HG03066 (cell line): ENCODE results near the gene OTX1.

Experiments used
- ATAC-seq: cut with Tn5 transposase; IDR thresholded peaks from one replicate; pipeline ENCODE4 v1.9.1; 2021; ENCODE audit warnings: low read depth; ENCODE audit not compliant: unreplicated experiment

The OTX1 gene

DNA sequence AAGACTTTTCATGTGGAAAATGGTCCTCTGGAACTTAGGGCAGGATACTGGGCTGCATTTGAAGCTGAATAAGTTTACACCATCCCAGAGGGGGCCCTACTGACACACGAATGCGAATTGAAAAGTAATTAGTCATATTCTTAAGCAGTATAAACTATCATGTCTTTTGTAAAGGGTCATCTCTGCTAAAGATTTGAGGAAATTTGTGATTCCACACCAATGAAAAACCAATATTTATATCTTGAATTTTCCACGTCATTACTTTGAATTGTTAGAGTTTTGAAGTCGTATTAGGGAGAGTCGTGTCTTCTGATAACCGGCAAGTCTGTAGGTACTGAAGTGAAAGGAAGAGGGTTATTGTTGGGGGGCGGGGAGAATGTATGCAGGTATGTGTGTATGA is 4.1 kb upstream of the OTX1 start:
- no peak for ATAC-seq

DNA sequence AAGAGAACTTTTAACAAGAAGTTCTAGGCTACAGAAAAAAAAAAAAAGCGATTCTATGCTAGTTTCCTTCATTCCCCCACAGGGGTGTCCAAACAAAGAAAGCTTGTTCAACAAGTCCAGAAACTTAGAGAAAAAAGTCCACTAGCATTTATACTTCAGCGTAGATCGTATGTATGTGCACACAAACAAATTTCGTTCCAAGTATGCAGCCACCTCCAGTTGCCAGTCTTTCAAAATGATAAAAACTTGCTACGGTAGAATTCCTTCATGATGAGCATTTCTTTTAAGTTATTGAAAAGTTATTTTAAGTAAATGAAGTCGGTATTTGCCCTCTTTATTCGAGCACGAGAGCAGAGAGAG is 3.7 kb upstream of the OTX1 start:
- ATAC-seq, result no peak

DNA sequence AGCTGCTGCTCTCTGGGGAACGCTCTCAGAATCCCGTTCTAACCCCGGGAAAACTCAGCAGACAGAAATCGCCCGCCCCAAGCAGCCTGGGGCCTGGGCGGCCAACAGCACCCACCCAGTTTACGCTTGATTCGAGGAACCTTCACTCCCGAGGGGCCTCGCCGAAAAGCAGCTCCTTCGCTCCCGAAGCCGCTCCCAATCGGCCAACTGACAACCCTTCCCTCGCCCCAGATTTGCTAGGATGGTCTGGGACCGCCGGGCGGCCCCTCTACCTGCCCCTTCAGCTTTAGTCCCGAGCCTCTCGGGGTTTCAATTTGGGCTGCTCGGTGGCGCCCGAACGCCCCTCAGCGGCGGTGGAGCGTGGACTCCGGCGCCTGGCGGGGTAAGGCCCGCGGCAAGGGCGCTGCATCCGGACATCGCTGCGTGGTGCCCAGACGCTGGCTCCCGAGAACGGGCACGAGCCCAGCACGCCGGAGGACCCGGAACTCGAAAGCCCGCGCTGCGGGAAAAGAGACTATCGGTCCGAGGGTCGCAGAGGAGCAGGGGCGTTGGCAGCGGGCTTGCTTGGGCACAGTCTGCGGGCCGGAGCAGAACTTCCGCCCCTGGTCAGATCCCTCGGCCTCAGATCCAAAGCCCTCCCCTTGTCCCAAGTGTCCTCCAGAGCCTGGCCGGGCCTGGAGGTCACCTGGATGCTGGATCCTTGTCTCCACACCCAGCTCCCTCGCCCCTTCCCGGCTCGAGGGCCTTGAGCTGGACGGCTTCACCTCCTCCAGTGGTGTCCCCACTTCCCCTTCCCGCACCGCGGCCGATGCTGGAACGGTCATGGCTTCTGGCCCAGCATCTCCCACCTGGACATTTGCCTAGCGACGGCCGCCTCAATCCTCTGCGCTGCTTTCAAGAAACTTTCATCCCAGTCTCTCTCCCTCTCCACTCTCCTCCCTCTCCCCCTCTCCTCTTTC is 3.0 kb upstream of the OTX1 start:
- no peak for ATAC-seq

DNA sequence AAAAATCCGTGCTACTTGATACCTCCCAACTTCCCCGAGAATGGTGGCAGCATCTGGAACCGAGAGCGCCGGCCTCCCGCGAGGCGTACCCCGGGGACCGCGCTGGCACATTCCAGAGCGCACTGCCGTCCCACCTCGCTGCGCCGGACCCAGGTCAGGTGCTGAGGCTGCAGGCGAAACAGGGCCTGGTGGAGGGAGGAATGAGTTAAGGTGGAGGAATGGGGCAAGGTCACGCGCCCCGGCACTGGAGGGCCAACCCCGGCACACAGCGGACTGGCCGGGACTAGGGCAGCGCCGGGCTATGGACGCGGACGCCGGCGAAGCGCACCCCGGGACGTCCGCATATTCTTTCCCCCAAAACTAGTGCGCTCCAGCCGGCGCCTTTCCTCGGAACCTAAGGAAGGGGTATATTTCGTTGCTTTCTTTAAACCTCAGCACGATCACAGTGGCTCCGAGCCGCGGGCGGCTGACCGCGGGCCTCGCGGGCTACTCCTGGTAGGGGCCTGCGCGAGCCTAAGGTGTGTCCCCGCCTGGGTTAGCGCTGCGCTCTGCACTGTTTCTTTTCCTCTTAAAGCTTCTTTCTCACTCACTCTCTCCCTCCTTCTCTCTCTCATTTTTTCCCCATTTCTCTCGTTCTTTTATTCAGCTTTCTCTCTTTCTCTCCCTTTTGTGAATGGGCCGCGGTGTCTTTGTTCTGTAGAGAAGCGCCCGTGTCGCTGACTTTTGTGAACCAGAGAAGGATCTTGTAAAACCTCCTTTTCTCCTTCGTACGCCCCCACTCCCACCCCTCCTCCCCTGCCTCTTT is 2.1 kb upstream of the OTX1 start:
- no peak for ATAC-seq

DNA sequence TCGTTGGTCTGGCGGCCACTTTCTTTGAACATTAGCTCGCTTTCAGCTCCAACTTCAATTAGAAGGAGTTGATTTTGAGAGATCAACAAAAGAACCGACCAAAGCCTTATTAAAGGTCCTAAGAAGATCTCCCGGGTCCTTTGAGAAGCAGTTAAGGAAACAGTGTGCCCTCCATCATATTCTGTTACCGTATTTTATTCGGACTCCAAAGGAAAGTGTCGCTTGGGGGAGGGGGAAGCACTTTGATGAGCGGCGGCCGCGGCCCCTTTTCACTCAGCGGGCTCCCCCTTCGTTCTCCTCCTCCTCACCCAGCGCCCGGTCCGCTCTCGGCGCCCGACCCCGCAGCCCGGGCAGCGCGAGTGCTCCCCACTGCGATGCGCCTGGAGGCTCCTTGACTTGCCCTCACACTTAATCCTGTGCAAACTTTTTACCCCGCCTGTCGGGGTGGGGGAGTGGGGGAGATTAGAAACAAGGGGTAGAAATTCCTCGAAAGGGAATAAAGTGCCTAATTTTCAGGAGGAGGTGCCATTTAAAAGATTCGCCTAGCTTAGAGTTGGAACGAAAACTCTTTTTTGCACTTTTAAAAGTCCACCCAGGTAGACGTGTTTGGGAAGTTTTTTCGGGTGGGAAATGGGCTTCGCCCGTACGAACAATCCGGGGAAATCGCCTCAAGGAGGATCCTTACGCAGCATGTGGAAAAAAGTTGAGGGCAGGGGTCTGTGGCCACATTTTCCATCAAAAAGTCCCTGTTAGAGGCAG is 1.2 kb upstream of the OTX1 start:
- no peak for ATAC-seq

DNA sequence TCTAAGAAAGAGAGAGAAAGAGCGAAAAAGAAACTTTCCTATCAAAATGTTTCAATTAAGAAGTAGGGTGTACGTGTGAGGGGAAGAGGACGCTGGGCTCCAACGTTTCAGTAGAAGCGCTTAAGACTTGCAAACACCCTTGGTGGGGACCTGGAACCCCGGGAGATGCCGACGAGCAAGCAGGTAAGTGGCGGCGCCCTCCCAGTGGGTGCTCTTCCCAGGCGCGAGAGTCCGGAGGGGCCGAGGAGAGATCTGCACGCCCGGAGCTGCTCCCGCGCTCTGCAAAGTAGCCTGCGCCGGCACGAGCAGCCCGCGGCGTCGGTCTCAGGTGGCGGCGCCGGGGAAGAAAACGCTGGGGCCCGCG is 678 bp upstream of the OTX1 start:
- no peak for ATAC-seq

DNA sequence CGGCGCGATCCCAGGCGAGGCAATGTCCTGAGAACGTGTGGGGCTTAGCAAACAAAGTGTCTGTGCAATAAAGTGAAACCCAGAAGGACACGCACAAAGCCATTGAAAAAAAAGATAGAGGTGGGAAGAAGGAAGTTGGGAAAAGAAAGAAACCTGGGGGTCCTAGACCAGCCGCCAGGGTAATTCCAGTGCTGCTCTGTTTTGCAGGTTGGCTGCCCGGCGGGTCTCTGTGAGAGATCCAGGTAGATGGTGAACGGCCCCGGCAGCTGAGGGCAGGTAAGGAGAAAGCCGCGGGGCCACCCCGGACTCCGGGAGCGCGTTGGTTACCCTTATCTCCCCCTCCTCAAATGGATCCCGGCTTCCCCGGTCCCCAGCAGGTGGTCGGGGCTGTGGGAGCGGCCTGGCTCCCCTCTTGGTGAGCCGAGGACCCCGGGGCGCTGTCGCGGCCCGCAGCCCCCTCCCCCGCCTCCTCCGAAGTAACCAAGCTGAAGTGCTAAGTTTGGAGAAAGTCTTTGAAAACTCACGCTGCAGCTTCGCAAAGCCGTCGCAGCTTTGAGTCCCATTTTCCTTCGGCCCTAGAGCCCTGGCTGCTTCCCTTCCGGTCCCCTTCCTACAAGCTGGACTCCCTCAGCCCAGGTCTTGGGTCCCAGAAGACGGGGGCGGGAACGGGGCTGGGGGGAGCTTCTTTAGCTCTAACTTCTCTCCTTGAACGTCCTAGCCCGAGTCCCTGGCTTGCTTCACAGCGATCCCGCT is 588 bp downstream of the OTX1 start:
- ATAC-seq, result no peak

DNA sequence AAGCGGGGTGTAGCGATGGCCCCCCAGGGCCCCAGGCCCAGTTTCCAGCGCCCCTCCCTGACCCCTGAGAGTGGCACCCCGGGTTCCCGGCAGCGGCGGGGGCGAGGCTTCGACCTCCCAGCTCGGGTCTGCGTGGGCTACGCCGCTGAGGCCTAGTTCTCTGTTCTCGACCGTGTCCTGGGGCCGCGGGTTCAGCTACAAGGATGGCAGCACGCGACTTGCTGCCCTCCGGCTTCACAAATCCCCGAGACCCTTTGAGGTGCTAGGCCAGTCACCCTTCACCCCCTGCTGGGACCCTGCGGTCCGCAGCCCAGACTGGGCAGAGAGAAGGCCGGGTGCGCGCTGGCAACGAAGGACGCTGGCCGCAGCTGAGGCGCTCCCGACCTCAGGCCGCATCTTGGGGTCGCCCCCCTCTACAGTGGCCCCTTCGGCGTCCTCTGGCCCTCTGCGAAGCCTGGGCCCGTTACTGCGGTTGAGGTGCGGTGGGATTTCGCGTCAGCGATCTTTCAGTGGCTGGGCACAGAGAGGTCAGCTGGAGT is 1.2 kb downstream of the OTX1 start:
- ATAC-seq, result no peak

DNA sequence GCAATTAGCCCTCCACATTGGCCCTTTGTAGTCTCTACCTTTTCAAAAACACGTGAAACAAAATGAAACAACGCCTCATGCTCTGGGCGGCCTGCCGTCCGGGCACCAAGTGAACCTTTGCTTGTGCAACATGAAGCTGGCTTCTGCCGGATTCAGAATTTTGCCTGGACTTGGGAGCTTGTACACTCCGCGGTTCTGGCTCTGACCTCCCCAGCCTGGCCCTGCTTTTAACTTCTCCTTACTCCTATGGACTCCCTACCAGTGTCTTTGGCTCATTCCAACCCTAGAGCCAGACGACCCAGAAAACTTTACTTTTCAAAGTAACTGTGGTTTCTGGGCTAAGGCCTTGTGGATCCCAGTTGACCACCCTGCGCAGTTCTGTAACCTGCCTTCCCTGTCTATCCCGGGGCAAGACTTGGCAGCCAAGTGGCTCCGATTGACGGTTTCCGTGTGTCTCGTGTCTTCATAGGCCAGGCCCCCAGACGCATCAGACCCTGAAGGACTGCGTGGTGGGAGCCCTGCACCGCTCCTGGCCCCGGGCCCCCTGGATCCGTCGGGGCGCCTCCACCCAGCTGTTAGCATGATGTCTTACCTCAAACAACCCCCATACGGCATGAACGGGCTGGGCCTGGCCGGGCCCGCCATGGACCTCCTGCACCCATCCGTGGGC is 1.9 kb downstream of the OTX1 start:
- ATAC-seq, result no peak

DNA sequence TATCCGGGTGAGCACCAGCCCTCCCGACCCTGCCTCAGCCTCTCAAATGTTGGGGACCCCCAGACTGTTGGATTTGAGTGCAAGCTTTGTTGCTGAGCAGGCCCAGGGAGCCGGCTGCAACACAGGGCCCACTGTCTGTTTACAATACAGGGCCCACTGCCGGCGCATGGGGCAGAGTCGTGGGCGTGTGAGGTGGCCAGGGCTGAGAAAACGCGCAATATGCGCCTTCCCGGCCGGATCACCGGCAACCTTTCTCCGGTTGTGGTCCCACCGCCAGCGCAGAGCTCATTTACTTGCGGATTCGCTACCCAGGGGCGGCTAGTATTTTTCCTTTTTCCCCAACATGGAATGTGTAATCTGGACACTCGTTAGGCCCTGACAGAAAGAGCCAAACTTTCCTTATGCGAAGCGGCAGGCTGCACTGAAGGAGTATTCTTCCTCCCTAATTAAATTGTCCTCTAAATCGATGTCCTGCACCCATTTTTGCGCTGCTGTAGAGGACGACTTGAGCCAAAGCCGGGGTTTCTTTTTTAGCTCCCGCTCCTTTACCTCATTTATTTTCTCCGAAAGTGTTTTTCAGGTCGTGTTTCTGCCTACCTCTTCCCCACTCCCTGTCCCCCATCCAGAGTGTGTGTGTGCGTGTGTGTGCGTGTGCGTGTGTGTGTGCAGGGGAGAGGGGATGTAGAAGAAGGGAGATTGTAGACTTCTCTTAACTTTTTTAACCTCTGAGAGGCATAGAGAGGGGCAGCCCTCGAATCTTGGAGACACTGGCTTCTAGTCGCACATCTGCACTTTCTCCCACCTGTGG is 2.7 kb downstream of the OTX1 start:
- no peak for ATAC-seq

DNA sequence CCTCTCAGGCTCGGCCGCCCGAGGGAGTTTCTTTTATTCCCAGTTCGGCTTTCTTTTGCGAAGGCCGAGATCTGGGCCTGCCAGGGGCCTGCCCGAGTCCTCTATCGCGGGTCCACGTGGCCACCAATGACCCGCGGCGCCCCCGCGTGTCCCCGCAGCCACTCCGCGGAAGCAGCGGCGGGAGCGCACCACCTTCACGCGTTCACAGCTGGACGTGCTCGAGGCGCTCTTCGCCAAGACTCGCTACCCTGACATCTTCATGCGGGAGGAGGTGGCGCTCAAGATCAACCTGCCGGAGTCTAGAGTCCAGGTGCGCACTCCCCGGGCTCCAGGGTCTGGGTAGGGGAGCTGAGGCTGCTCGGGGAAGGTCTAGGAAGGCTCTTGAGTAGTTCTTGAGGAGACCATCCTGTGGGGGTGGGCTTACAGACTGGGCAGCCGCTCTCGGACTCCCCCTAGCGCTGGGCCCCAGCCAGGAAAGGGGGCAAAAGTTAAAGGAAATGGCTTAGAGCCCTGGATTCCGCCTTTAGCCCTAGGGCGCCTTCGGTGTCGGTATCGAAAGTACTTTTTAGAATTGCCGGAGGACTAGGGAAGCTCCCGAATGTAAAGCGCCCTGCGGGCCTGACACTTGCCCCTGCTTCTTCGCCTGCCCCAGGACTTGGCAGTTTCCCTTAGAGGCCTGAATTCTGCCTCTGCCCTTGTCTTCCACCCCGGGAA is 3.4 kb downstream of the OTX1 start:
- ATAC-seq, result no peak

DNA sequence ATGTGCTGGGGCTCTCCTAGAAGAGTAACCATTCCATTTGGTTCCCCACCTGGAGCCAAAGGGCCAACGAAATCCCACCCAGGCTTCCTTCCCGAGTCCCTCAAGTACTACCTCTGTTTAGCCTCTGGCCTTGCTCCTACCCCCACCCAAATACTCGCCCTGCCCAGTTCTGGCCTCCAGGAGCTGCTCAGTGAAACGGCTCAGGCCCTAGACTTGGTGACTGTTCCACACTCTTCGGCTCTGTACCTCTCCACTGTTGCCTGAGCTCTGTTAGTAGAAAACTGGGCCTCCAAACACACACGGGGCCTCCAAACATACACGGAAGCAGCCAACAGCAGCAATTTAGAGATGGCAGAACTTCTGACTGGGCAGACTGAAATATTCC is 4.2 kb downstream of the OTX1 start:
- no peak for ATAC-seq

DNA sequence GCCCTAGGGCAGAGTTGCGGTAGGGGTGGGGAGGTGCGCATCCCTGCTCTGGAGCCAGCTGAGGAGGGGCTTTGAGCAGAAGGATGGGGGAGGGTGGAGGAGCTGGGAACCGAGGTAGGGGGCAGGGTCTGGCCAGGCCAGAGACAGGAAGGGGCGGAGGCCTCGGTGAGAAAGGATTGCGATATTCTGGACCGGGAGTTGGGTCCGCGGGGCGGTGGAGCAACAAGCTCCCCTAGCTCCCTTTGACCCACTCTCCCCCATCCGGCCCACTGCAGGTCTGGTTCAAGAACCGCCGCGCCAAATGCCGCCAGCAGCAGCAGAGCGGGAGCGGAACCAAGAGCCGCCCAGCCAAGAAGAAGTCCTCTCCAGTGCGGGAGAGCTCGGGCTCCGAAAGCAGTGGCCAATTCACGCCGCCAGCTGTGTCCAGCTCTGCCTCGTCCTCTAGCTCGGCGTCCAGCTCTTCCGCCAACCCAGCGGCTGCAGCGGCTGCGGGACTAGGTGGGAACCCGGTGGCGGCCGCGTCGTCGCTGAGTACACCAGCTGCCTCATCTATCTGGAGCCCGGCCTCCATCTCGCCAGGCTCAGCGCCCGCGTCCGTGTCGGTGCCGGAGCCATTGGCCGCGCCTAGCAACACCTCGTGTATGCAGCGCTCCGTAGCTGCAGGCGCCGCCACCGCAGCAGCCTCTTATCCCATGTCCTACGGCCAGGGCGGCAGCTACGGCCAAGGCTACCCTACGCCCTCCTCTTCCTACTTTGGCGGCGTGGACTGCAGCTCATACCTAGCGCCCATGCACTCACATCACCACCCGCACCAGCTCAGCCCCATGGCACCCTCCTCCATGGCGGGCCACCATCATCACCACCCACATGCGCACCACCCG is 4.8 kb downstream of the OTX1 start:
- no peak for ATAC-seq

DNA sequence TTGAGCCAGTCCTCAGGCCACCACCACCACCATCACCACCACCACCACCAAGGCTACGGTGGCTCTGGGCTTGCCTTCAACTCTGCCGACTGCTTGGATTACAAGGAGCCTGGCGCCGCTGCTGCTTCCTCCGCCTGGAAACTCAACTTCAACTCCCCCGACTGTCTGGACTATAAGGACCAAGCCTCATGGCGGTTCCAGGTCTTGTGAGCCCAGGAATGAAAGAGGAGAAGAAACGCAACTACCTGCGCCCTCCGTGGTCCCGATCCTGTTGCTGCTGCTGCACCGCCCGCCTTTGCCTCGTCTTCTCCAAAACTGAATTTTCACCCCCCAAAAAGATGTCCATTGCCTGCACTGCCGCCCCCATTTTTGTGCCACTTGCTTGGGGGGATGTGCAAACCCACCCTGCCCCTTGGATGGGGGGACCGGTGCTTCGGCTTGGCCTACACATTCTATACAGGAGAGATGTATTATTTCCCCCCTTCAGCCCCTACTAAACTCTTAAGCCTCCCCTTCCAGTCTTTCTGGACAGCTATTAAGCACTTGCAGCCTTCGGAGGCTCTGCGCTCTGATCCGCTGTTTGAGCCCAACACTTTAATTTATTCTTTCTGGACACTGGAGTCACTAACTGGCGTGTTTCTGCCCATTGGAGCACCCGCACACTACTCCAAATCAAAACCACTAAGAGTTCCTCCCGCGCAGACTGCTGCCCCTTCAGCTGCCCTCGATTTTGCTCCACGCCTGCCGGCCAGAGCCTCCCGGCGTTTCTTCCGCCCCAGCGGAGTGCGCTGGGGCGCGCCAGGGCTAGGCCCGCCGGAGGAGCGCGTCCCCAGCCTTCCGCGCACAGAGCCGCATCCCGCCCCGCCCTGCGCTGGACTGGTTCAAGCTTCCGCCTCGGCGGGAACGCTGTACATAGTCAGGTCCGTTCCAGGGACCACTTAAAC is 5.7 kb downstream of the OTX1 start:
- no peak for ATAC-seq

DNA sequence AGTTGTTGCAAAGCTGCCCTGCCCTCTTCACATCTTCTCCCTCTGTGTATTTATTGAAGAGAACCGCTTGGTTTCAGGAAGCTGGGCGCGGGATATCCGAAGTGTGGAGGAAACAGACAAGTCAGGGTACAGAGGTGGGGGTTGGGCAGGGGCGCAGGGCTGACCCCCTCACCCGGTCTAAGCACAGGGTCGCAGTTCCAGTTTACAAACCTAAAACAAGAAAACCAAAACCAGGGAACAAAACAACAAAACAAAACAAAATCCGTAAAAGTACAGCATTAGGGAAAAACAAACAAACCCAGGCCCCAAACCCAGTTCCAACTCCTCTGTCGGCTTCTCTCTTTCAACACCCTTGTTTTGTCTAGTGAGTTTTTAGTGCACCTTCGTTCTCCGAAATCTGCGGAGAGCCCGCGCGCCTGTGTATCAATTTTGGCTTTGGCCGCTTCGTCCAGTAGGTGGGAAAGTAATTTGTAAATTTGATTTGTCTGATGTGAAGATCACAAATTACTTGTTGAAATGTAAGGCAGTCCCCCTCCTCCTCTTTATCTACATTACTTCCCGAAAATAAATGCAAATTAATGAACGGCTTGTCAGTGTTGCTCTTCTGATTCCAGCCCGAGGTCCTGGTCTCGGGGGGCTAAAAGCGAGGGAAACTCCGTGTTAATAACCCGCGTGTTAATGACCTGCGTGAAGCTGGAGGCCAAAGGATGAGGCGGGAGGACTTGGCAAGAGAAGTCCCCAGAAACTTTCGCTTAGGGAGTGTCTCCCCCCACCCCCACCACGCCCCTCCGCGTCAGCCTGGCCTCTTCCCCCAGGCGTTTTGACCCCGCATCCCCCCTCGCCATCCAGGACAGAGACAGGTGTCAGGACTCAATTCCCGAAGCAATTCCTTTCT is 6.9 kb downstream of the OTX1 start:
- ATAC-seq, result no peak
